ENCODE measurements around the gene GARS1. TPM values are rescaled to one million over a fixed set of nuclear protein-coding genes. Genes with fewer than 3 reads are reported as not detected.

GARS1 gene
- polyA plus RNA-seq, 1 donor from 2014 or later = 99.1 TPM

DNA sequence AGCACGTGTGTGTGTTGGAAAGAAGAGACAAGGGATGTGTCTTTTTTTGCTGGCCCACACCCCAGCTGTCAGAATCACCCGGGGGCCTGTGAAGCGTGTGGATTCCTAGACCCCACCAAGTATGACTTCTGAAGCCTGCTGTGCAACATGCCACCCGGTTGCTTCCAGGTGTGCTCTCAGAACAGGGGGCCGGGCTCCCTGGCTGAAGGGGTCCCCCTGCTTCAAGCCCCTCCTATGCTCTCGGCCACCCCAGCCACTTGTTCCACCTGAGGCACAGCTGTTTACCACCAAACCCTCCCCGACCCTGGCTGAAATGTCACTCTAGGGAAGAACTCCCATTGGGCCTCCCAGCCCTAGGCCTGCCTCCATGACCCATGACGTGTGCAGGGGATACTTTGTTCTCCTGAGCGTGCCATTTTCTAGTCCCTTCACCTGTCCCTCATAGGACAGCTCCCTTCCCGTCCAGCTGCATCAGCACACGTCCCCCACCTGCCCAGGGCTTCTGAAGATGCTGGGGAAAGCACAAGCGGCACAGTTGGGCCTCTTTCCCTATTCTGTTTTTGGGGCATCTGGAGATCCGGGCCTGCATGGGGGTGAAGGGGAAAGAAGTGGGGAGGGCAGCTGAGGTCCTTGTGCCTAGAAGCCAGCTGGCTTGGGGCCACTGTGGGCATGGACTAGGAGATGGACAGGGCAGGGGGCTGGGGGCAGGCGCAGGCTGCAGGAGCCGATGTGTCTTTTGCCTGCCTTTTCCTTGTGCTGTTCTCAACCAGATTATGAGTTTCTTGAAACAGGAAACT lies 54.3 kb downstream of the GARS1 start:
- no peaks in the 10 kb centered on the region for H3K9me2 ChIP-seq (ENCODE audit: insufficient read depth, low read length)
- TF ChIP-seq EP300 (conservative IDR thresholded peaks at IDR 0.05; ENCODE audit: poor library complexity, severe bottlenecking) (no peak), TAF1 (IDR thresholded peaks at IDR 0.05; ENCODE audit: low read depth) (no peak), POLR2AphosphoS5 (IDR thresholded peaks at IDR 0.05) (no peak), RAD21 (conservative IDR thresholded peaks at IDR 0.05) (no peak), MXI1 (conservative IDR thresholded peaks at IDR 0.05; ENCODE audit: poor library complexity, severe bottlenecking) (no peak), SMC3 (conservative IDR thresholded peaks at IDR 0.05; ENCODE audit: poor library complexity) (no peak), EZH2 (IDR thresholded peaks at IDR 0.05; ENCODE audit: borderline replicate concordance, insufficient read depth, low read length, poor library complexity, severe bottlenecking) (no peak)
- TF ChIP-seq, protein P1, sequence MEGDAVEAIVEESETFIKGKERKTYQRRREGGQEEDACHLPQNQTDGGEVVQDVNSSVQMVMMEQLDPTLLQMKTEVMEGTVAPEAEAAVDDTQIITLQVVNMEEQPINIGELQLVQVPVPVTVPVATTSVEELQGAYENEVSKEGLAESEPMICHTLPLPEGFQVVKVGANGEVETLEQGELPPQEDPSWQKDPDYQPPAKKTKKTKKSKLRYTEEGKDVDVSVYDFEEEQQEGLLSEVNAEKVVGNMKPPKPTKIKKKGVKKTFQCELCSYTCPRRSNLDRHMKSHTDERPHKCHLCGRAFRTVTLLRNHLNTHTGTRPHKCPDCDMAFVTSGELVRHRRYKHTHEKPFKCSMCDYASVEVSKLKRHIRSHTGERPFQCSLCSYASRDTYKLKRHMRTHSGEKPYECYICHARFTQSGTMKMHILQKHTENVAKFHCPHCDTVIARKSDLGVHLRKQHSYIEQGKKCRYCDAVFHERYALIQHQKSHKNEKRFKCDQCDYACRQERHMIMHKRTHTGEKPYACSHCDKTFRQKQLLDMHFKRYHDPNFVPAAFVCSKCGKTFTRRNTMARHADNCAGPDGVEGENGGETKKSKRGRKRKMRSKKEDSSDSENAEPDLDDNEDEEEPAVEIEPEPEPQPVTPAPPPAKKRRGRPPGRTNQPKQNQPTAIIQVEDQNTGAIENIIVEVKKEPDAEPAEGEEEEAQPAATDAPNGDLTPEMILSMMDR (IDR thresholded peaks at IDR 0.05; ENCODE audit: poor library complexity, severe bottlenecking) = no peak
- TF ChIP-seq, protein P2, sequence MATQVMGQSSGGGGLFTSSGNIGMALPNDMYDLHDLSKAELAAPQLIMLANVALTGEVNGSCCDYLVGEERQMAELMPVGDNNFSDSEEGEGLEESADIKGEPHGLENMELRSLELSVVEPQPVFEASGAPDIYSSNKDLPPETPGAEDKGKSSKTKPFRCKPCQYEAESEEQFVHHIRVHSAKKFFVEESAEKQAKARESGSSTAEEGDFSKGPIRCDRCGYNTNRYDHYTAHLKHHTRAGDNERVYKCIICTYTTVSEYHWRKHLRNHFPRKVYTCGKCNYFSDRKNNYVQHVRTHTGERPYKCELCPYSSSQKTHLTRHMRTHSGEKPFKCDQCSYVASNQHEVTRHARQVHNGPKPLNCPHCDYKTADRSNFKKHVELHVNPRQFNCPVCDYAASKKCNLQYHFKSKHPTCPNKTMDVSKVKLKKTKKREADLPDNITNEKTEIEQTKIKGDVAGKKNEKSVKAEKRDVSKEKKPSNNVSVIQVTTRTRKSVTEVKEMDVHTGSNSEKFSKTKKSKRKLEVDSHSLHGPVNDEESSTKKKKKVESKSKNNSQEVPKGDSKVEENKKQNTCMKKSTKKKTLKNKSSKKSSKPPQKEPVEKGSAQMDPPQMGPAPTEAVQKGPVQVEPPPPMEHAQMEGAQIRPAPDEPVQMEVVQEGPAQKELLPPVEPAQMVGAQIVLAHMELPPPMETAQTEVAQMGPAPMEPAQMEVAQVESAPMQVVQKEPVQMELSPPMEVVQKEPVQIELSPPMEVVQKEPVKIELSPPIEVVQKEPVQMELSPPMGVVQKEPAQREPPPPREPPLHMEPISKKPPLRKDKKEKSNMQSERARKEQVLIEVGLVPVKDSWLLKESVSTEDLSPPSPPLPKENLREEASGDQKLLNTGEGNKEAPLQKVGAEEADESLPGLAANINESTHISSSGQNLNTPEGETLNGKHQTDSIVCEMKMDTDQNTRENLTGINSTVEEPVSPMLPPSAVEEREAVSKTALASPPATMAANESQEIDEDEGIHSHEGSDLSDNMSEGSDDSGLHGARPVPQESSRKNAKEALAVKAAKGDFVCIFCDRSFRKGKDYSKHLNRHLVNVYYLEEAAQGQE (IDR thresholded peaks at IDR 0.05; ENCODE audit: borderline replicate concordance) = no peak
- no peak overlapping the region for H3K9ac ChIP-seq (ENCODE audit: low read length)
- H3K4me2 ChIP-seq (ENCODE audit: low read length) = no peak overlapping the region
- H3K4me3 ChIP-seq (ENCODE audit: low read length) = no peak overlapping the region
- no peaks in the 10 kb centered on the region for H3F3A ChIP-seq (ENCODE audit: insufficient read depth, low read length, poor library complexity, severe bottlenecking)
- H4K20me1 ChIP-seq (ENCODE audit: insufficient read depth) = no peaks in the 10 kb centered on the region
- no peak overlapping the region for H2AFZ ChIP-seq (ENCODE audit: low read depth, low read length)
- no peaks in the 10 kb centered on the region for H3K36me3 ChIP-seq (ENCODE audit: insufficient read depth, low read length)
- H3K27me3 ChIP-seq (ENCODE audit: insufficient read depth, low read depth, low read length) = no peaks in the 10 kb centered on the region
- H3K79me2 ChIP-seq (replicated peaks; ENCODE audit: insufficient read depth, low read length) = no peaks in the 10 kb centered on the region
- no peaks in the 10 kb centered on the region for H3K9me3 ChIP-seq (ENCODE audit: low read length)
- H3K27ac ChIP-seq (ENCODE audit: low read length) = no peak overlapping the region

DNA sequence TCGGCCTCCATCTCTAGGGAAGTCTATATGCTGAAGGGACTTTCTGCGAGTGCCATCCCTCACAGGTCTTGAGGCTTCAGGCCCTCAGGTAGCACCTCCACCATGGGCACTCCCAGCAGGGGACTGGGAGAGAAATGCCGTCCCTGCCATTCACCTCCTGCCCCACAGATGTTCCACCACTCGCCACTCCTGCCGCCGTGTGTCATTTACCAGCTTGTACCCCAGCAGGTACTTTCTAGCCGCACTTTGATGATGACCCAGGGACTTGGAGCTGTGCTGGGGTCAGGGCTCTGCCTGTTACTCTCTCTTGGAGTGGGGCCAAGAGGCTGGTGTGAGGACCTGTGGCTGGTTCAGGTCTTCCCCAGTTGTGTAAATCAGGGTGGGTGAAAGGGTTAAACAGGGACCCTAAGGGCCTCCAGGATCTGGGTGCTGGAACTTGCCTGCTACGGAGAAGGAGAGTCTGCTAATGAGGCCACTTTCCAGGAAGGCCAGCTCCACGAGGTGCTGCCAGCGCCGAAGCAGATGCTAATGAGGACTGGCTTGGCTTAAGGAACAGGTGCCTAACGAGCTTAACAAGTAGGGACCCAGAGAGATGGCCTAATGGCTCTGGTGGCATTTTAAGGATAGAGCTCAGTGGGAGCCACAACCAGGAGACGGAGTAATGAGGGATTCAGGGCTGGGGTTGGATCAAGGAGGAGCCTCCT lies 55.2 kb downstream of the GARS1 start:
- Histone ChIP-seq H3K79me2 (replicated peaks; ENCODE audit: insufficient read depth, low read length) (no peaks in the 10 kb centered on the region), H3F3A (ENCODE audit: insufficient read depth, low read length, poor library complexity, severe bottlenecking) (no peaks in the 10 kb centered on the region), H3K27me3 (ENCODE audit: insufficient read depth, low read depth, low read length) (no peaks in the 10 kb centered on the region), H3K9ac (ENCODE audit: low read length) (no peak overlapping the region), H3K36me3 (ENCODE audit: insufficient read depth, low read length) (no peaks in the 10 kb centered on the region), H4K20me1 (ENCODE audit: insufficient read depth) (no peaks in the 10 kb centered on the region), H3K4me3 (ENCODE audit: low read length) (no peak overlapping the region), H3K9me2 (ENCODE audit: insufficient read depth, low read length) (no peaks in the 10 kb centered on the region), H2AFZ (ENCODE audit: low read depth, low read length) (no peak overlapping the region), H3K27ac (ENCODE audit: low read length) (no peak overlapping the region), H3K4me2 (ENCODE audit: low read length) (no peak overlapping the region), H3K9me3 (ENCODE audit: low read length) (no peaks in the 10 kb centered on the region)
- TF ChIP-seq EZH2 (IDR thresholded peaks at IDR 0.05; ENCODE audit: borderline replicate concordance, insufficient read depth, low read length, poor library complexity, severe bottlenecking) (no peak), SMC3 (conservative IDR thresholded peaks at IDR 0.05; ENCODE audit: poor library complexity) (no peak), POLR2AphosphoS5 (IDR thresholded peaks at IDR 0.05) (no peak), MXI1 (conservative IDR thresholded peaks at IDR 0.05; ENCODE audit: poor library complexity, severe bottlenecking) (no peak), TAF1 (IDR thresholded peaks at IDR 0.05; ENCODE audit: low read depth) (no peak), EP300 (conservative IDR thresholded peaks at IDR 0.05; ENCODE audit: poor library complexity, severe bottlenecking) (no peak), RAD21 (conservative IDR thresholded peaks at IDR 0.05) (no peak)
- TF ChIP-seq, protein P2 (IDR thresholded peaks at IDR 0.05; ENCODE audit: borderline replicate concordance) = no peak
- TF ChIP-seq, protein P1 (IDR thresholded peaks at IDR 0.05; ENCODE audit: poor library complexity, severe bottlenecking) = no peak
